BE2C (cell line): ENCODE measurements around the gene C1orf116.

Experiments
- DNase-seq: peaks from one replicate; pipeline ENCODE4 v3.0.0-alpha.2; 2020
- H3K27me3 ChIP-seq: fragments of 250-450 bp; sonication (Bioruptor Pico); 2 replicates; pipeline ENCODE4 v1.5.1; 2020; ENCODE audit warnings: mild to moderate bottlenecking
- H3K36me3 ChIP-seq: fragments of 250-450 bp; sonication (Bioruptor Pico); 2 replicates; pipeline ENCODE4 v1.5.1; 2020; ENCODE audit warnings: mild to moderate bottlenecking
- H3K4me1 ChIP-seq: fragments of 250-450 bp; sonication (Bioruptor Pico); 2 replicates; pipeline ENCODE4 v1.5.1; 2020
- H3K4me3 ChIP-seq: 2 replicates; pipeline ENCODE4 v1.5.1; 2011; ENCODE audit warnings: low read depth, low read length
- H3K9me3 ChIP-seq: fragments of 250-450 bp; sonication (Bioruptor Pico); 2 replicates; pipeline ENCODE4 v1.5.1; 2020
- TF ChIP-seq, protein P1 (sequence below): IDR thresholded peaks from 2 replicates; pipeline ENCODE4 v1.5.1; 2012; ENCODE audit warnings: mild to moderate bottlenecking, low read depth, low read length

Gene C1orf116

DNA sequence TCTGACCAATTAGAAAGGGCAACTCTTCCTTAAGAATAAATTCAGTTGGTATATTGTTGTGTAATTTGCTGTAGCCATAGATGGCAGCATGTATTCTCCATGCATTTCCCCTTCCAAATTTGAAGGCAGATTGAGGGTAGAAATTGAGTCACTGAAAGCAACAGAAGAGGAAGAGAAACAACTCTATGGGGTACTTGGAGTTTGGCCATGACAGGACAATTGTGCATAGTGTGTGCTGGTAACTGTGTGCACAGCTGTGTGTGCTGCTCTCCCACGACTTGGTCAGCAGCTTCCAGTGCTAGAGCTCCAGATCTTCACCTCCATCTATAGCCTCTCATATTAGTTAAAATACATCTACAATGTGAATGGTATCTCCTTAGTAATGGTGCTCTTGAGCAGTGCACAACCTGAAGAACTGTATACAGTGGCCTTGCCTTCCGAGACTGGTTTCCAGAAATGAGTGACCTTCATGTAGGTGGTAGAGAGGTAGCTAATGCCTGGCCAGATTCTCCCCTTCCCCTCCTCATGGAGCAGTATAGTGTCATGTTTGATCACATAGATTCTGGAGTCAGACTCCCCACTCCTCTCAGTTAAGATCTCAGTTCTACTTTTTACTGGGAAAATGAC lies 61.4 kb downstream of the C1orf116 start:
- no peaks in the 10 kb centered on the region for H3K9me3 ChIP-seq
- H3K4me1 ChIP-seq, result no peaks in the 10 kb centered on the region
- peaks cover 16% of the 10 kb centered on the region for H3K27me3 ChIP-seq
- DNase-seq, result no peak
- no peak overlapping the region for H3K4me3 ChIP-seq
- H3K36me3 ChIP-seq, result no peaks in the 10 kb centered on the region
- TF ChIP-seq, protein P1, sequence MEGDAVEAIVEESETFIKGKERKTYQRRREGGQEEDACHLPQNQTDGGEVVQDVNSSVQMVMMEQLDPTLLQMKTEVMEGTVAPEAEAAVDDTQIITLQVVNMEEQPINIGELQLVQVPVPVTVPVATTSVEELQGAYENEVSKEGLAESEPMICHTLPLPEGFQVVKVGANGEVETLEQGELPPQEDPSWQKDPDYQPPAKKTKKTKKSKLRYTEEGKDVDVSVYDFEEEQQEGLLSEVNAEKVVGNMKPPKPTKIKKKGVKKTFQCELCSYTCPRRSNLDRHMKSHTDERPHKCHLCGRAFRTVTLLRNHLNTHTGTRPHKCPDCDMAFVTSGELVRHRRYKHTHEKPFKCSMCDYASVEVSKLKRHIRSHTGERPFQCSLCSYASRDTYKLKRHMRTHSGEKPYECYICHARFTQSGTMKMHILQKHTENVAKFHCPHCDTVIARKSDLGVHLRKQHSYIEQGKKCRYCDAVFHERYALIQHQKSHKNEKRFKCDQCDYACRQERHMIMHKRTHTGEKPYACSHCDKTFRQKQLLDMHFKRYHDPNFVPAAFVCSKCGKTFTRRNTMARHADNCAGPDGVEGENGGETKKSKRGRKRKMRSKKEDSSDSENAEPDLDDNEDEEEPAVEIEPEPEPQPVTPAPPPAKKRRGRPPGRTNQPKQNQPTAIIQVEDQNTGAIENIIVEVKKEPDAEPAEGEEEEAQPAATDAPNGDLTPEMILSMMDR, result no peak

DNA sequence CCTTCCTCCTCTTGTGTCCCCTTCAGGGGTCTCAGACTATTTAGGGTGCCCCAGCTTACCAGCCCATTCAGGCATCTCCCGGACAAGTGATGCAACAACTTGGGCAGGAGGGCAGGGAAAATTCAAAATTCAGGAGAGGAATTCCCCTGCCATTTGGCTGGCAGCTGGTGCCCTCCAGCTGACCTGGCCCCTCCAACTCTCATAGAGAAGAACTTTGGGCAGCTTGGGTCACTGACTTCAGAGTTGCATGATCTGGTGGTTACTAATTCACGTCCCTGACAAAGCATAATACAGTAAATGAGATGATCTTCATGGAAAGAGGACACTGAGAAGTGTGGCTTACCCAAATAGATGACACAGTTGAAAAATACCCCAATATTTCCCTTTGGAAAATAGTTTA lies 62.1 kb downstream of the C1orf116 start, which contains the start of gene FCAMR:
Gene FCAMR (minus strand): TSS at position 15 of the 400 bp plus-strand sequence. CDS start 335 bp downstream, outside the sequence.
- H3K27me3 ChIP-seq, result peaks cover 16% of the 10 kb centered on the region
- H3K9me3 ChIP-seq, result no peaks in the 10 kb centered on the region
- H3K4me1 ChIP-seq, result no peaks in the 10 kb centered on the region
- H3K36me3 ChIP-seq, result no peaks in the 10 kb centered on the region
- DNase-seq, result no peak
- no peak within 1 kb of the TSS for H3K4me3 ChIP-seq
- TF ChIP-seq, protein P1, result no peak

DNA sequence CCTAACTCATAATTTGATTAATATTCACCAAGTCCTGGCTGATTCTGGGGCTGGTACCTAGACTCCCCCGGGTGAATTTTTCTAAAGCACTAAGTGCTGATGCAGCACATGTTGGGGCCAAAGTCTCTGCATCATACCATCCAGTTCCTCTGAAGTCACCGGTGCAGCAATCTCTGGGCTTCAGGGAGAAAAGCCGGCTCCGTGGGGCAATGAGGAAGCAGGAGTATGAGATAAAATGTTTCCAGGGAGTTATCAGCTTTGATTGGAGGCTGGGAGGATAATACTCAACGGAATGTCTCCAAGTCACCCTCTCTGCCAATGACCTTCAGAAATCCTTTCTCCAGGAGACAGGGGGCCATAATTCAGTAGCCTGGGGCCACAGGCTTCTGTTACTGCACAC lies 63.5 kb downstream of the C1orf116 start:
- Histone ChIP-seq H3K4me3 (no peak overlapping the region), H3K4me1 (no peaks in the 10 kb centered on the region), H3K27me3 (peaks cover 16% of the 10 kb centered on the region), H3K36me3 (no peaks in the 10 kb centered on the region), H3K9me3 (no peaks in the 10 kb centered on the region)
- no peak for DNase-seq
- TF ChIP-seq, protein P1, result no peak
